Bone marrow (tissue), 2 donors: Measurements from ENCODE around the gene CTNNA3.

Experiments
- DNase-seq, 2 donors: peaks; one replicate each; lab custom pipeline; 2025; lab: John Stamatoyannopoulos, UW

The CTNNA3 gene

DNA sequence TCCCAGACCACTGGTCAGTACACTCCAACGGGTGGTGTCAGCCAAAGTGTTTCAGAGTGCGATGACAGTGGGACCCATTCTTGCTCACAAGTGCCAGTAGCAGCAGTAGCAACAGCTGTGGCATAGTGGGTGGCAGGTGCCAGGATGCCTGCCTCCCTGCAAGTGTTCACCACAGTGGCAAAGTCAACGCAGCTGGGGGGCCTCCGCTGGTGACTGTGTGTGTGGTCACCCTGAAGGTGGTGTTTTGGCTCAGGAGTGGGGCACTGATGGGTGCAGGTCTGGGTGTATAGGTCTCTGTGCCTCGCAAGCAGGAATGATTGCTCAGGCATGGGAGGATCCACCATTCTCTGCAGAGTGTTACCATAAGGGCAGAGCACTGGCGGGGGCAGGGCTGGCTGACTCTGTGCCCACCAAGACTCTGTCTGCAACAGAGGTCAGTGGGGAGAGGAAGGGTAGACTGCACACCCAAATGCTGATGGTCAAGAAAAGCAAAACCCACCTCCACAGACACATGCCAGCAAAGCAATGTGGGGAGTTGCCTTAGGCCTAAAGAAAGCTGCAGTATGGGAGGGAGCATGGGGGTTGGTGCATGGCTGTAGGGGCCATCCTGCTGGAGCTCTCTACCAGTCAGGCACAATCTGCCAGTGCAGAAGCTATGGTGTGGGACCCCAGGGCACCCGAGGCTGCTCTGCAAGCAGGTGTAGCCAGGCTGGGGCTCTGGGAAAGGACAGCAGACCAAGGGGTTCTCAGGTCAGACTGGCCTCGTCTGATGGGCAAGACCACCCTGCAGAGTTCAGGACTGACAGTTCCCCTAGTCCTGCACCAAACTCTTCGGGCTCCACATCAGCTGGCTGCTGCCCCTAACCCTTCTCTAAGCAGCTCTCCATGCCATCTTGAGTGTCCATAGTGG lies 368.1 kb downstream of the CTNNA3 start:
- no peak for DNase-seq

DNA sequence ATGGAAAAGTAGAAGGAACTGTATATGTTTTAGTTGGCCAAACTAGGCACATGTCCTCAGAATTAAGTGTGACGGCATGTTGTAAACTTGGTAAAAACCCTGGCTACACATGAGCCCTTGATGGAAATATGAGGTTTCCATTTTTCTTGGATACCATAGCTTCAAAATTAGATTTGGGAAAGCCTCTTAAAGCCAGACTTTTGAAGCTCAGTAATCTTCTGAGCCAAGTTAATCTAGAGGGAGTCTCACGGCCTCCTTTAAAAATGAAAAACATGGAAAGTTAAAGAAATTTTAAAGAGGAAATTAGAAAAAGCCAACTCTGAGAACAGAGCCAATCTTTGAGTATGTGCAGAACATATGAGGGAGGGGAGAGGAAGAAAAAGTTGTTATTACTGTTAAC lies 376.0 kb downstream of the CTNNA3 start:
- no peak for DNase-seq

DNA sequence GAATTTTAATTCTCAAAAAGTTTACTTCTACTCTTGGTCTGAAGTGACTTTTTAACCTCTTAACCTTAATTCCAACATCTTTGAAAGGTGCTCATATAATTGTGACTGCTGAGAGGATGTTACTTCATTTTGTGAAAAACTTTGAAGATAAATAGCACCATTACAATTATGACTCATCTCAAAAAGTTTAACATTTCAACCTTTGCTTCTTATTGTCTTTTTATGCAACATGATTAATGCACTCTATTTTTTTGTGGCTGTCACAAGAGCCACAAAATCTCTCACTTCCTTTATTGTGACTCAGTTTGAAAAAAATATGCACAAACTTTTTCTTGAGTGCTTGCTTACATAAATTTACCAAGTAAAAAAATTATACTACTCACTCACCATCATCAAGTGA lies 387.1 kb downstream of the CTNNA3 start:
- no peak for DNase-seq

DNA sequence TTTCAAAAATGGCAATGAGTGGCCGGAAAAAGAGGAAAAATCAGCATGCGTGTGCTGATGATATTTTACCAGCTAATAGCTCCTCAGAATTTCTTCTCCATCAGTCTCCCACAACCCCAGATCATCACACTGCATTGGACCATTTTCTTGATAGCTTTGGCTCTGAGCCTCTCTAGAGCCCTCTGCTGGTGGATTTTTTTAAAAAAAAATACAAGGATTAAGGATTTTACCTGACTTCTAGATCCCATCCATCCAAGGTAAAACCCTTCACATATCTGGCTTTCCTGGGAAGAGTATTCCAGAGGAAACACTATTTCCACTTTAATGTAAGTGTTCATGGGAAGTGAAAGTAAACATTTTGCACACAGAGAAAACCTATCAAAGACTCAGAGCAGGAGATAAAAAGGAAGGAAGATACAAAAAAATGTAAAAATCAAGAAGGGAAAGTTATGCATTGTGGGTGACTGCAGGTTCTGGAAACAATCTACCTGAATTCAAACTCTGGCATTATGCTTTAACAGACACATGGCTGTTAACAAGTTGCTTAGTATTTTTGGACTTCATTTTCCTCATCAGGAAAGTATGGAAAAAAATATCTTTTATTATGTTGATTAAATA lies 389.3 kb downstream of the CTNNA3 start:
- no peak for DNase-seq

DNA sequence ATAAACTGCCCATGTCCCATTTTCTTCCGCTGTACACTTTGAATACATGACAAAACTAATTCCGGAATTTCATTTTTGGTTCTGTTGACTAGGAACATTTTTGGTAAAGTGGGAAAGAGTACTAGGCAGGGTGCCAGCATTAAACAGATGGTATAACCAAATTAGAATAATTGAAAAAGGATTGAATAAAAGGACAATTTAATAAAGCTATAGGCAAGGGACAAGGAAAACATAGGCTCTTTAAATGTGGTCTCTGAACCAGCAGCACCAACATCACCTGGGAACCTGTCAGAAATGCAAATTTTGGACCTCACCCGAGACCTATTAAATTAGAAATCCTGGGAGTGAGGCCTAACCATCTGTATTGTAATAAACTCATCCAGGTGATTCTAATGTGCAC lies 393.3 kb downstream of the CTNNA3 start:
- DNase-seq: no peak

DNA sequence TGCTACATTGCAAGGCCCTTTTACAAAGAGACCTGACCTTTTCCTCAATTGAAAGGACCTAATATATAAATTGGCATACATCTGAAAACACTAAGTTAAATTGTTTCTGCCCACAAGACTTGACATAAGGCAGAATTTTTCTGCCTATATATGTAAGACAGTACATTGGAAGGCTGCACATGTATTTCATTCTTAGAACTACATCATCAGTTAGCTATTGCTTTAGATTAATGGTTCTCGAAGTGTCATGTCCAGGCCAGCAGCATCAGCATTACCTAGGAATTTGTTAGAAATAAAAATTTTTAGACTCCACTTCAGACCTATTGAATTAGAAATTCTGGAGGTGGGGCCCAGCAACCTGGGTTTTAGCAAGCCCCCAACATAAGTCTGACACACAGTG lies 396.2 kb downstream of the CTNNA3 start:
- no peak for DNase-seq

DNA sequence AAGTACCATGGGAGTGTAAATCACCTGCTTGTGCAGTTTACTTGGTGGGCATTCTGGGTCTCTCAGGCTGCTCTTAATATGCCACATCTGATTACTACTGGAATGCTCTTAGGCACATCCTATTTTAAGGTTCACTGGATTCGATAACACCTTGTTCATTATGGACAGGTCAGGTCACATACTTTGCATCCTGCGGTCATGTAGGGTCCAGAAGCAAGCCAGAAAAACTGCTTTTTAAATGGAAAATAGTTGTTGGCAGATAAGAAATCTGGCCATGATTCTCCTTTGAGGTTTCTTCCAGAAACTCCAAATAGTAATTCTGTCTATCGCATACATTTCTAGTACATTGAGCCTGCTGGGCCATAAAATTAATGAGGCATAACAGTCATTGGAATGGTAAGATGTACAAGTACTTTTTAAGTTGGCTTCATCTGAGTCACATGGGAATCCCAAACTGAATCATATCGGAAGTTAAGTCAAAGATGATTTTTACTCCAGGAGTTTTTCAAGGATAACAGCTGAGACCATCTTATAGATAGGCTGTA lies 398.3 kb downstream of the CTNNA3 start:
- DNase-seq: no peak

DNA sequence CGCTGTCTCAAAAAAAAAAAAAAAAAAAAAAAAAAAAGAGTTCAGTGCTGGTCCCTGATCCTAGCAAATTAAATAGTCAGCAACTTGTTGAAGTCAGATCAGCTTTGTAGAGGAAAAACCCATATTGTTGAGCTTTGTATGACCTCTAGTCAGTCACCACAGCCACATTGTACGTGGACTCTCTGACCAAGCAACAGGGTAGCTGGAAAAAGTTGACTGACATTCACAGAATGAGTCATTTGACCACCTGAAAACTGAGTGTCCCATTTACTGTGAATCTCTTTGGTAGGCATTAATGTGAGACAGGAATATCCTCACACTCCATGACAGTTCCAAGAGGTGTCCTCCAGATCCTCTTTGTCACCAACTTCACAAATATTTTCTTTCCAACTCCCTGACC lies 399.1 kb downstream of the CTNNA3 start:
- no peak for DNase-seq

DNA sequence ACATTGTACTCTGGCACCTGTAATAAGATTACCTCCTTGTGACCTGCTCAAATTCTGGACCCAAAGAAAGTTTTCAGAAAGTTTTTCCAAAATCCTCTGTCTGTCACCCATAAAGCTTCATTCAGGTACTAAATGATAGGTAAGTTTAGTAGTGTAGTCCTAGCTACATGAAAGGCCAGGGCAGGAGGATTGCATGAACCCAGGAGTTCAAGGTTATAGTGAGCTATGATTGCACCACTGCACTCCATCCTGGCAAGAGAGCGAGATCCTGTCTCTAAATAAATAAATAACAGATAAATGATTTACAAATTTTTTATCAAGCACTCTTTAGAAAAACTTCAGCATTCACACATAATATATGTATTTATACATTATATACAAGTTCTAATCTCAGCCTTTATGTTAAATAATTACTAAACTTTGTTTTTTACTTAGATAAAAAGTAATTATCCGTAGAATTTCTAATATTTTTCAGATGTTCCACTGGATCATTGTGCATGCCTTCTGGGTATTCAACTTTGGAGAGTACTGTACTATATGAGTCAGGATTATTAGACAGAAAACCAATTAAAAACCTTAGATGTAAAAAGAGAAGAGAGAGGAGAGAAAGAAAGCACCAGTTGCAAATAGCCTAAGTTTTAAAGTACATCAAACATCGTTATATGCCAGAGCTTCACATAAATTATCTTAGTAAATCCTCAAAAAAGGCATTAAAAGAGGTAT lies 407.1 kb downstream of the CTNNA3 start:
- DNase-seq: no peak

DNA sequence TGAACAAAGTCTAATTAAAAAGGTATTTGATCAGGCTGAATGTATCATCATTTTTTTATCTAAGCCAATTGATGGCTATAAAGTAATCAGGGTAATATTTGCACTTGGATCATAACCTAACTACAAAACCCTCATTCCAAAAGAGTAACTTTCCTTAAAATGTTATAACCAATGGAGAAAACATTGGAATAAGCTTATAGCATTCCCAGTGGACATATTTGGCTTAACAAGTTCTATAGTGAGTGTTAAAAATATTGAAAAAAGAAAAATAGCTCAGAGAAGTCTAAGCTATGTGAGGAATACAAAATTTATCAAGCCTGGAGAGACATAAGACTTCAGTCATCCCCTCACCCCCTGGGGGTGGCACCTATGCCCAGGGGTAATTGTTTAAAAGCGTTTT lies 411.4 kb downstream of the CTNNA3 start:
- no peak for DNase-seq

DNA sequence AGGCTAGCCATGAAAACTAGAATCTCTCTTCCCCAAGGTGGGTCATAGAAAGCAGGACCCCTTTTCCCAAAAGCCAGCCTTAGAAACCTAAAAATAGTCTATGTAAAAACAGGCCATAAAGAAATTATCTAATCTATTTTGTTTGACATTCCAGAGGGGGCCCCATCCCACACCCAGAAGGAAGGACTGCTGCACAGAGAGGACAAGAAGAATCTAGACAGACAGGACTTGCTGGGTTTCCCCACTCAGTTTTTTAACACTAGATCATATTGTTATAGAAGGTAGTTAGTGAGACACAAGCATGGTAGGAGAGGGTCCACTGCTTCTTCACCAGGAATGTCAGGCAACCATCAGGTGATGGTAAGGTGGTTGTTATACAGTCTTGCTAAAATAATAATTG lies 413.1 kb downstream of the CTNNA3 start:
- DNase-seq: no peak

DNA sequence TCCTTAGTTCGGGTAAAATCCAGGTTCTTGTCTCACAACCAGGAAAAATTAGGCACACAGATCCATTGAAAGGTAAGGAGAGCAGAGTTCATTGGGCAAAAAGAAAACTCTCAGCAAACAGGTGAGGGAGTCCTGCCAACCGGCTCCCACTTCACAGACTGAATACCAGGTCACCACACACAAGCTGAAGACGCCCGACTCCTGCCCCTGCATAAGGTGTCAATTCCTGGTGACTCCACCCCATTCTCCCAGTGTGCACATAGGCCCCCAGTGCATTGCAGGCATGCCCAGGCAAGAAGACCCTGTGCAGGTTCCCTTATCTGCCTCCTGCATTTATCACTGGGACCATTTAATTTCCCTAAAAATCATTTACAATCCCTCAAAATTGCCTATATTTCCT lies 415.6 kb downstream of the CTNNA3 start:
- DNase-seq: no peak

DNA sequence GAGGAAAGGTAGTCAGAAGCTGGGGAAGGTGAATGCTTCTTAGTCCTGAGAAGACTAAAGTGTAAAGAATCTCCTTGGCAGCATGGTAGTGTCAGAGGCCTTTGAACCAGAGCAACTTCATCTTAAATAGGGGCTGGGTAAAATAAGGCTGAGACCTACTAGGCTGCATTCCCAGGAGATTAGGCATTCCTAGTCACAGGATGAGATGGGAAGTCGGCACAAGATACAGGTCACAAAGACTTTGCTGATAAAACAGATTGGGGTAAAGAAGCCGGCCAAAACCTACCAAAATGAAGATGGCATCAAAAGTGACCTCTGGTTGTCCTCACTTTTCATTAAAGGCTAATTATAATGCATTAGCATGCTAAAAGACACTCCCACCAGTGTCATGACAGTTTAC lies 418.6 kb downstream of the CTNNA3 start:
- no peak for DNase-seq

DNA sequence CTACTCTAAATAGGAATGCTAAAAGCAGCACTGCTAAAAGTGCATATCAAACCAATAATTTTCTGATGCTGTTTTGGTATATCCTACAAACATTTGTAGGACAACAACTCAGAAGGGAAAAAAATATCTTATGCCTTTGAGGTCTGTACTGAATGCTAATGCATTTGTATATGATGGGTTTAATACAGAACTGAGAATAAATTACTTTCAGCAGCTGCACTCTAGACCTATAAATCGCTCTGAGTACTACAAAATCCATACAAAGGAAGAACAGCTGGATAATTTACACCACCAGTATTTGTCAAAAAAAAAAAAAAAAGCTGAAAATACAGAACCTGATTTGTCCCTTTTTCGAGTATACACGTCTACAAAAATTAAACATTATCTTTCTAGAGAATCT lies 426.2 kb downstream of the CTNNA3 start:
- DNase-seq: no peak

DNA sequence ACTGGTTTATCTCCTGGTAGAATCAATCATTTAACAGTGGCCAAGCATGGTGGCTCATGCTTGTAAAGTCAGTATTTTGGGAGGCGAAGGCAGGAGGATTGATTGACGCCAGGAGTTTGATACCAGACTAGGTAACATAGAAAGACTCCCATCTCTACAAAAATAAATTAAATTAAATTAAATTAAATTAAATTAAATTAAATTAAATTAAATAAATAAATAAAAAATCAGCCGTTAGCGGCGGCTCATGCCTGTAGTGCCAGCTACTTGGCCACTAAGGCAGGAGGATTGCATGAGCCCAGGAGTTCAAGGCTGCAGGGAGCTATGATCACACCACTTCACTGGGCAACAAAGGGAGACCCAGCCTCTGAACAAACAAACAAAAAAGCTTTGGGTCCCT lies 427.8 kb downstream of the CTNNA3 start:
- DNase-seq: no peak

DNA sequence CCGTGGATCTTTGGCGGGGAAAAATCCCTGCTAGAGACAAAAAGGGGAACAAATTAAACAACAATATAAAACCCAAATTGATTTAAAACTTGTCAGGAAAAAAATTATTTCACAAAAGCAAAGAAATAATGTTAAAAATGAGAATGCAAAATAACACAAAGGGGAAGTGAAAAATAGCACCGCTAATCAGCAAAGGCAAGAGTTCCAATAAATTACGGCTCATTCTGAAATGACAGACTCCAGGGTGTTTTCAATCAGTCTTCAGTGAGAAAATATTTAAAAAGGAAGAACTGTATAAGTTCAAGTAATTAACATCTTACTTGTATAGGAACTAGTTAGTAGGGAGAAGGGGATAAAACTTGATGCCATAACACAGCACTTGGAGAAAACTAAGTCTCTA lies 433.3 kb downstream of the CTNNA3 start:
- no peak for DNase-seq

DNA sequence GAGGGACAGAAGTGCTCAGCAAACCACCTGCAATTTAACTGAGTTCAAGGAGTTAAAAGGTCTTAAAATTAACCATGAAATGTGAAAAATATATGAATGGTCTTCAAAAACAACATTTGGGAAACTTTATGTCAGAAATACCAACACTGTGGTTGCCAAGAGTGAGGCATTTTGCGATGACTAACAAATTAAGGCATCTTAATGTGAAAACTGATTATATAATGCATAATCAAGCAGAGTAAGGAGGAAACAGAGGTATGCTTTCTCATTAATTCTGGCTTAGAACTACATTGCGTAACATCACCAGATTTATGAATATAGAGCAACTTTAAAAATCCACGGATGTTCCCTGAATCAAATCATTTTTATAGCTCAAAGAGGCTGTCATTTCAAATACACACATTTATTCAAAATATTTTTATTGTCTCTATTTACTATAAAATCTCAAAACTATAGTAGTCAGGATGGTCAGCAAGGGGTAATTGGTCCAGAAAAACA lies 434.6 kb downstream of the CTNNA3 start:
- no peak for DNase-seq

DNA sequence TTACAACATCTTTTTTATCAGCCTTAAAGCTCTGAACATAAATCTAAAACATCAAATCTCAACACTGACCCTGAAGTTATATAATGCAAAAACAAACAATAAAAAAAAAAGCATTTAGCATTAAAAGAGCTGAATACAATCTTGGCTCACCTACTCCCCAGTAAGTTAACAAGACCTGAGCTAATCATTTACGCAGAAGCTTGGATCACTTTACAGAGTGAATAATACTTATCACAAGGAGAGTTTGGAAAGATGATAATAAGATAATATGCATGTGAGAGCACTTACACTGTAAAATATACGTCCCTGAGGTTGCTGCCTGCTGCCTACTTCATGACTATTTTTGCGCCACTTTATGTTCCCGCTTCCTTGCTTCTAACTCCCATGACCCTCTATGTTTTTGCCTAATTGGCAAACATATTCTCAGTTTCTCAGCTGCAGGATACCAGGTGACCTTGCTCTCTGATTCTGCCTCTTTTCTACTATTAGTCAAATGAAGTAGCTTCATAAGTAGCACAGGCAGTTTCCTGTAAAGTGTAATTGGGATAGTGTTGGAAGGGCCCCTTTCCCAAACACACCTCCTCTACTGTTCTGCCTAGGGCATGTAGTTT lies 436.6 kb downstream of the CTNNA3 start:
- DNase-seq: no peak

DNA sequence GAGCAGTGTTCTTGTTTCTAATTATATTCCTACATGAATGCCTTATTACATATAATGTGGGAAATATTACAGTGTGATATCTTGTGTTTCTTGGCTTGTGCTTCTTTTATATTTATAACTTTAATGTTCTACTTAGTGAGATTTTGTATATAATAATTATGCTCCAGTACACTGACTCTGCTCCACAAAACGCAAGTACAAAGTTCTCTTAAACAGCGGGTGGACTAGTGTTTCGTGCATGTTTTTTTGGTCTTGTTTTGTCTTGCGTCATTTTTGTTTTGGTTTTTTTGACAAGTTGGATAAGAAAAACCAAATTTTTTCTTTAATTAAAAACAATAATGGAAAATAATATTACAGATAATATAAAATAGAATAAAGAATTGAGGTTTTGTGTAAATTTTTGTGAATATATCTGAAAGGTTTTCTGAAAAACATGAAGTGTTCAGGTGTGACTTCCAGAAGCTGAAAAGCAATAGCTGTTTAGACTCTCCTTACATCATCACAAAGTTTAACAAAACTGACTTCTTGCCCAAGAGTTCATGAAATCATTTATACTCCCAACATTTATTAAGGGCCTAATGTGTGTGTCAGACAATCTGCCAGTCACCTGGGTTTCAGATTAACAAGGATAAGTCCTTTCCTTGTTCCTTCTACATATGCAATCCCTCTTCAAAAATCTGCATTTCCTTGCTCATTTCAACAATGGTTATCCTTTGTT lies 438.4 kb downstream of the CTNNA3 start:
- no peak for DNase-seq

DNA sequence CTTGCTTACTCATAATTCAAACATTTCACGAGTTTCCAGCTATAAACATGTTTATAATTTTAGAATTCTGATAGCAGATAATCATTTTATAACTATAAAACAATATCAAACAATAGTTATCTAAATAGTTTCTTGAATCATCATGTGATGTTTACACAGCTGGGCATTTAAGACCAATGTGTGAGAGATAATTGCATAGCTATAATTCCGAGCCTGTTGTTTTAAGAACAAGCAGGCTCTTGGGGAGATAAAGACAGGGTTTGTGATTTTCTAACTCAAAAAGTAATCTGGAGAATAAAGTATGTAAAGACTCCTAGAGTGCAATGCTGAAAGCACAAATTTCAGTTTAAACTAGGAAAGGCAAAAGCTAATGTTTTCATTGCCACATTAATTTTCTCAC lies 439.0 kb downstream of the CTNNA3 start:
- DNase-seq: no peak

DNA sequence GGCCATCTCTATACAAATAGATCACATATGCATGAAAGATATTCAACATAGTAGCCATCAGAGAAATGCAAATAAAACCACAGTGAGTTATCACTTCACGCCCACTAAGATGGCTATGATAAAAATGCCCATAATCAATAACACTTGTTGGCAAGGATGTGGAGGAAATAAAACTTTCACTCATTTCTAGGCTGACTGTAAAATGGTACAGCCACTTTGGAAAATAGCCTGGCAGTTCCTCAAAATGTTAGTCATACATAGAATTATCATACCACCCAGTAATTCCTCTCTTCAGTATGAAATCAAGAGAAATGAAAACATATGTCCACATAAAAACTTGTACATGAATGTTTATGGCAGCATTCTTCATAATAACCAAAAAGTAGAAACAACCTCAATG lies 445.3 kb downstream of the CTNNA3 start:
- no peak for DNase-seq
